IMR-90 (cell line): ENCODE measurements around the gene KCNIP1. TPM values are rescaled to one million over a fixed set of nuclear protein-coding genes. Genes with fewer than 3 reads are reported as not detected.

Experiments
- ATAC-seq: fragments of 200-7000 bp; cut with Tn5 transposase; 2 replicates; pipeline ENCODE4 v1.9.1; 2020; ENCODE audit warnings: low read depth, mild to moderate bottlenecking, moderate library complexity
- BruUV-seq: library from RNA; stranded (reverse); fragments of 400-500 nt; replicated peaks from 2 replicates; lab custom pipeline; 2021; lab: Mats Ljungman, UMichigan
- CTCF ChIA-PET: fragments of 300-600 bp; formaldehyde crosslinking; extraction: SDS; loops from one replicate; lab custom pipeline; 2021; ENCODE audit warnings: antibody characterized with exemption; lab: Yijun Ruan, JAX
- POLR2A ChIA-PET: fragments of 300-600 bp; sonication (Branson Sonifier 250); formaldehyde crosslinking; loops from one replicate; lab custom pipeline; 2022; ENCODE audit warnings: antibody characterized with exemption; ENCODE audit not compliant: unreplicated experiment; lab: Charles Lee
- DNase-seq: peaks from one replicate; pipeline ENCODE4 v3.0.0; 2013
- H2AFZ ChIP-seq: replicated peaks from 2 replicates; pipeline ENCODE3; 2013; ENCODE audit warnings: low read length, mild to moderate bottlenecking; ENCODE audit not compliant: poor library complexity
- H2AK5ac ChIP-seq: 2 replicates; pipeline ENCODE4 v1.6.1; 2013; ENCODE audit warnings: low read depth, low read length, inconsistent platforms
- H2AK9ac ChIP-seq: replicated peaks from 2 replicates; pipeline ENCODE3; 2013; ENCODE audit warnings: mild to moderate bottlenecking, low read depth, low read length, moderate library complexity; ENCODE audit not compliant: poor library complexity
- H2BK120ac ChIP-seq: 2 replicates; pipeline ENCODE4 v1.6.1; 2013; ENCODE audit warnings: low read depth, low read length, inconsistent platforms
- H2BK15ac ChIP-seq: 3 replicates; pipeline ENCODE4 v1.6.1; 2013; ENCODE audit warnings: low read depth, low read length, inconsistent platforms
- H2BK20ac ChIP-seq: 2 replicates; pipeline ENCODE4 v1.6.1; 2013; ENCODE audit warnings: low read depth, mild to moderate bottlenecking, inconsistent platforms, low read length, moderate library complexity
- H2BK5ac ChIP-seq: 2 replicates; pipeline ENCODE4 v1.6.1; 2013; ENCODE audit warnings: mild to moderate bottlenecking, low read depth, low read length, inconsistent platforms; ENCODE audit not compliant: poor library complexity, severe bottlenecking
- H3K14ac ChIP-seq: replicated peaks from 2 replicates; pipeline ENCODE4 v1.6.1; 2013; ENCODE audit warnings: low read depth, low read length, inconsistent platforms
- H3K18ac ChIP-seq: 2 replicates; pipeline ENCODE4 v1.6.1; 2013; ENCODE audit warnings: low read depth, low read length, control low read depth
- H3K23ac ChIP-seq: 2 replicates; pipeline ENCODE4 v1.6.1; 2013; ENCODE audit warnings: low read depth, low read length, inconsistent platforms
- H3K27ac ChIP-seq: 2 replicates; pipeline ENCODE4 v1.5.1; 2013; ENCODE audit warnings: mild to moderate bottlenecking, control low read depth, low read length; ENCODE audit not compliant: insufficient read depth
- H3K27me3 ChIP-seq: 2 replicates; pipeline ENCODE4 v1.6.1; 2013; ENCODE audit warnings: low read length; ENCODE audit not compliant: control insufficient read depth, insufficient read depth
- H3K36me3 ChIP-seq: 2 replicates; pipeline ENCODE4 v1.6.1; 2013; ENCODE audit warnings: low read length, mixed read lengths; ENCODE audit not compliant: control insufficient read depth, insufficient read depth
- H3K4ac ChIP-seq: 2 replicates; pipeline ENCODE4 v1.6.1; 2013; ENCODE audit warnings: low read depth, low read length, inconsistent platforms
- H3K4me1 ChIP-seq: 2 replicates; pipeline ENCODE4 v1.6.1; 2013; ENCODE audit warnings: low read length, mixed read lengths; ENCODE audit not compliant: control insufficient read depth, insufficient read depth
- H3K4me2 ChIP-seq: 2 replicates; pipeline ENCODE4 v1.6.1; 2013; ENCODE audit warnings: low read depth, mild to moderate bottlenecking, control low read depth, low read length, moderate library complexity
- H3K4me3 ChIP-seq: 2 replicates; pipeline ENCODE4 v1.5.1; 2013; ENCODE audit warnings: low read depth, mild to moderate bottlenecking, control low read depth, low read length, moderate library complexity; ENCODE audit not compliant: insufficient read depth
- H3K56ac ChIP-seq: 2 replicates; pipeline ENCODE4 v1.6.1; 2013; ENCODE audit warnings: low read length, inconsistent platforms; ENCODE audit not compliant: insufficient read depth; ENCODE audit errors: extremely low read depth
- H3K79me1 ChIP-seq, 2 experiments: 2 replicates each; pipeline ENCODE4 v1.6.1; 2013; ENCODE audit warnings: low read length in 2 of 2, inconsistent platforms in 1 of 2, low read depth in 1 of 2
- H3K9ac ChIP-seq: 2 replicates; pipeline ENCODE4 v1.6.1; 2013; ENCODE audit warnings: low read depth, low read length, control low read depth
- H3K9me1 ChIP-seq: 2 replicates; pipeline ENCODE4 v1.6.1; 2013; ENCODE audit warnings: low read length, inconsistent platforms; ENCODE audit not compliant: insufficient read depth
- H3K9me3 ChIP-seq: 2 replicates; pipeline ENCODE4 v1.6.1; 2013; ENCODE audit warnings: low read length; ENCODE audit not compliant: control insufficient read depth, insufficient read depth
- H4K20me1 ChIP-seq: 2 replicates; pipeline ENCODE4 v1.6.1; 2013; ENCODE audit warnings: low read length, inconsistent platforms; ENCODE audit not compliant: insufficient read depth
- H4K5ac ChIP-seq: 2 replicates; pipeline ENCODE4 v1.6.1; 2013; ENCODE audit warnings: mild to moderate bottlenecking, low read depth, low read length, control low read depth
- H4K8ac ChIP-seq, 2 experiments: 2 replicates each; pipeline ENCODE4 v1.6.1; 2013; ENCODE audit warnings: low read depth in 2 of 2, low read length in 2 of 2, control low read depth in 1 of 2, inconsistent platforms in 1 of 2
- H4K91ac ChIP-seq: 2 replicates; pipeline ENCODE4 v1.6.1; 2013; ENCODE audit warnings: low read depth, low read length, inconsistent platforms; ENCODE audit not compliant: insufficient read depth
- CEBPB ChIP-seq: IDR thresholded peaks from 2 replicates; pipeline ENCODE4 v1.6.1; 2012; ENCODE audit warnings: low read depth, low read length, improper control_type of control experiment
- CHD1 ChIP-seq: IDR thresholded peaks from 2 replicates; pipeline ENCODE4 v1.6.1; 2012; ENCODE audit warnings: low read depth, low read length, improper control_type of control experiment
- CTCF ChIP-seq: conservative IDR thresholded peaks from 2 replicates; pipeline ENCODE4 v1.5.1; 2012; ENCODE audit warnings: mild to moderate bottlenecking, low read depth, low read length, improper control_type of control experiment
- ELK1 ChIP-seq: fragments of 150-350 bp; IDR thresholded peaks from 2 replicates; pipeline ENCODE4 v1.6.1; 2016; ENCODE audit warnings: low read depth, mild to moderate bottlenecking, low read length, moderate library complexity, borderline replicate concordance
- MAFK ChIP-seq: IDR thresholded peaks from 2 replicates; pipeline ENCODE4 v1.6.1; 2012; ENCODE audit warnings: low read depth, low read length, improper control_type of control experiment
- MXI1 ChIP-seq: IDR thresholded peaks from 2 replicates; pipeline ENCODE4 v1.6.1; 2012; ENCODE audit warnings: low read depth, mild to moderate bottlenecking, low read length, moderate library complexity, borderline replicate concordance
- NFE2L2 ChIP-seq: fragments of 150-350 bp; IDR thresholded peaks from 2 replicates; pipeline ENCODE4 v1.6.1; 2016; ENCODE audit warnings: low read depth, mild to moderate bottlenecking, low read length
- POLR2A ChIP-seq: IDR thresholded peaks from 2 replicates; pipeline ENCODE4 v1.6.1; 2012; ENCODE audit warnings: mild to moderate bottlenecking, low read depth, low read length
- RAD21 ChIP-seq: IDR thresholded peaks from 2 replicates; pipeline ENCODE4 v1.6.1; 2012; ENCODE audit warnings: low read length, improper control_type of control experiment
- RCOR1 ChIP-seq: IDR thresholded peaks from 2 replicates; pipeline ENCODE4 v1.6.1; 2012; ENCODE audit warnings: mild to moderate bottlenecking, low read length, improper control_type of control experiment; ENCODE audit not compliant: insufficient replicate concordance
- SMC3 ChIP-seq: fragments of 150-350 bp; IDR thresholded peaks from 2 replicates; pipeline ENCODE4 v1.6.1; 2016; ENCODE audit warnings: low read depth, mild to moderate bottlenecking, antibody characterized with exemption, low read length, moderate library complexity
- USF2 ChIP-seq: fragments of 150-350 bp; IDR thresholded peaks from 2 replicates; pipeline ENCODE4 v1.6.1; 2017; ENCODE audit warnings: mild to moderate bottlenecking, antibody characterized with exemption, low read length, low read depth
- WGBS, 2 experiments: methylation state at CpG; one replicate each; pipeline versions ENCODE4 v1.1.5 to v1.1.7; 2013; ENCODE audit warnings: missing lambda C conversion rate in 2 of 2; ENCODE audit not compliant: insufficient read length in 1 of 2; ENCODE audit errors: extremely low coverage in 2 of 2; 5-methylcytosine and 5-hydroxymethylcytosine counted together
- dilution Hi-C: fragments of 300-500 bp; cut with HindIII; formaldehyde crosslinking; loops from one replicate; pipeline ENCODE4 v1.14.3; 2018; ENCODE audit warnings: low sequenced_read_pairs; ENCODE audit not compliant: unreplicated experiment
- in situ Hi-C: fragments of 300-500 bp; cut with MboI; formaldehyde crosslinking; loops from 3 replicates; pipeline ENCODE4 v1.14.3; 2019; ENCODE audit warnings: low sequenced_read_pairs, inconsistent platforms, mixed read lengths
- intact Hi-C: fragments of 100-400 bp; cut with micrococcal nuclease; formaldehyde crosslinking; loops from 2 replicates; pipeline ENCODE4 v1.10.0; 2022
- polyA plus RNA-seq, 3 experiments: library from polyadenylated mRNA; depleted of rRNA; stranded (reverse); fragments of >200 nt; gene quantifications; 2 replicates each; pipeline ENCODE4 v1.2.3, GENCODE V29; 2012; ENCODE audit warnings: low replicate concordance in 1 of 3
- total RNA-seq: library from RNA; depleted of rRNA; stranded (reverse); fragments of >200 nt; gene quantifications from 2 replicates; pipeline ENCODE4 v1.2.3, GENCODE V29; 2012

KCNIP1 gene
- total and polyA plus RNA-seq, 2 of the 4 experiments (the other 2 are of a cell fraction) = not detected

GRCh38 chr5:170746961-170747340 is 243.1 kb downstream of the KCNIP1 start:
- WGBS, 2 experiments = 91% methylated on average over 4 of the region's 11 CpGs; no CpG with 5 or more reads in 1 of the 2 experiments
- in situ Hi-C loops = loop anchor here (5.0 kb wide), 1 partner anchor 585 kb away; no protein-coding TSS in a partner anchor

More at GRCh38 chr5:170746961-170747340, 243.1 kb downstream of the KCNIP1 start:
- Histone ChIP-seq H2BK5ac (no peak overlapping the region), H3K56ac (no peak overlapping the region), H3K23ac (no peak overlapping the region), H4K91ac (no peak overlapping the region), H4K5ac (no peak overlapping the region), H3K27ac (no peak overlapping the region), H3K9me1 (no peaks in the 10 kb centered on the region), H3K14ac (no peak overlapping the region), H2AFZ (no peak overlapping the region), H3K36me3 (no peaks in the 10 kb centered on the region), H3K18ac (no peak overlapping the region), H2AK9ac (no peak overlapping the region), H3K27me3 (peaks cover 31% of the 10 kb centered on the region), H3K9me3 (no peaks in the 10 kb centered on the region), H4K8ac (no peak overlapping the region), H3K9ac (no peak overlapping the region), H2BK15ac (no peak overlapping the region), H3K4me3 (no peak overlapping the region), H2BK20ac (no peak overlapping the region), H3K4me1 (peaks cover 2% of the 10 kb centered on the region; the same call in 1 of the 2 replicates), H3K4ac (no peak overlapping the region), H4K20me1 (no peaks in the 10 kb centered on the region), H2AK5ac (no peak overlapping the region), H2BK120ac (no peak overlapping the region), H3K79me1 (no peaks in the 10 kb centered on the region), H3K4me2 (no peak overlapping the region)
- BruUV-seq = no TSS peak
- dilution Hi-C loops (no loop called here), intact Hi-C loops (no loop called here)
- ATAC-seq = no peak
- TF ChIP-seq POLR2A (no peak), SMC3 (no peak), CEBPB (no peak), CHD1 (no peak), USF2 (no peak), RAD21 (no peak), NFE2L2 (no peak), CTCF (no peak), ELK1 (no peak), RCOR1 (no peak), MXI1 (no peak), MAFK (no peak)
- DNase-seq = no peak
- ChIA-PET CTCF (interaction anchor here (4.3 kb wide), 1 partner anchor 45 kb away, joined by 35 read pairs; no protein-coding TSS in a partner anchor), POLR2A (no interaction called here)
